Endodermal cell (in vitro differentiated cells): ENCODE results near the gene ABHD2. TPM values are rescaled to one million over a fixed set of nuclear protein-coding genes. Genes with fewer than 3 reads are reported as not detected.

Experiments used
- DNase-seq: peaks from one replicate; pipeline ENCODE4 v3.0.0-alpha.2; 2017
- H3K27ac ChIP-seq: 2 replicates; pipeline ENCODE4 v1.5.1; 2013; ENCODE audit warnings: mild to moderate bottlenecking, low read depth, low read length, moderate library complexity
- H3K27me3 ChIP-seq: 2 replicates; pipeline ENCODE4 v1.6.1; 2013; ENCODE audit warnings: mild to moderate bottlenecking, low read length, moderate library complexity; ENCODE audit not compliant: insufficient read depth, control insufficient read depth, poor library complexity, severe bottlenecking
- H3K36me3 ChIP-seq: 2 replicates; pipeline ENCODE4 v1.7.0; 2013; ENCODE audit warnings: mild to moderate bottlenecking, low read length, moderate library complexity; ENCODE audit not compliant: control insufficient read depth, insufficient read depth
- H3K4me1 ChIP-seq: one replicate; pipeline ENCODE4 v1.7.0; 2013; ENCODE audit warnings: low read length; ENCODE audit not compliant: control insufficient read depth, insufficient read depth
- H3K4me3 ChIP-seq: 2 replicates; pipeline ENCODE4 v1.5.1; 2013; ENCODE audit warnings: mild to moderate bottlenecking, low read length, moderate library complexity
- H3K9ac ChIP-seq: 2 replicates; pipeline ENCODE4 v1.6.1; 2013; ENCODE audit warnings: mild to moderate bottlenecking, low read length, moderate library complexity; ENCODE audit not compliant: poor library complexity, severe bottlenecking; ENCODE audit errors: extremely low read depth
- H3K9me3 ChIP-seq: 2 replicates; pipeline ENCODE4 v1.6.1; 2013; ENCODE audit warnings: mild to moderate bottlenecking, low read length, moderate library complexity; ENCODE audit not compliant: control insufficient read depth
- H3K27ac Mint-ChIP-seq: 2 replicates; pipeline ENCODE4 v1.8.0; 2020; ENCODE audit warnings: mixed read lengths
- H3K27me3 Mint-ChIP-seq: 2 replicates; pipeline ENCODE4 v1.8.0; 2021; ENCODE audit warnings: mild to moderate bottlenecking, mixed read lengths; ENCODE audit not compliant: insufficient read depth
- H3K36me3 Mint-ChIP-seq: 2 replicates; pipeline ENCODE4 v1.8.0; 2020; ENCODE audit warnings: low read depth, mixed read lengths
- H3K4me1 Mint-ChIP-seq: 2 replicates; pipeline ENCODE4 v1.8.0; 2020; ENCODE audit warnings: mixed read lengths
- H3K4me3 Mint-ChIP-seq: 2 replicates; pipeline ENCODE4 v1.8.0; 2020; ENCODE audit warnings: mild to moderate bottlenecking, moderate library complexity, mixed read lengths
- H3K9me3 Mint-ChIP-seq: 2 replicates; pipeline ENCODE4 v1.8.0; 2020; ENCODE audit warnings: mild to moderate bottlenecking, mixed read lengths
- WGBS, 2 experiments: methylation state at CpG; one replicate each; pipeline versions ENCODE4 v1.1.5 to v1.1.7; 2013; ENCODE audit warnings: missing lambda C conversion rate in 2 of 2, mixed read lengths in 1 of 2; ENCODE audit not compliant: insufficient coverage in 1 of 2, insufficient read length in 1 of 2; 5-methylcytosine and 5-hydroxymethylcytosine counted together
- total RNA-seq, 2 donors: library from RNA; stranded (reverse); fragmentation: NEBNext Ultra II Directional in 1 of 2; extraction: Animal tissue kit (Norgen Biotek cat#: 25700) in 1 of 2; gene quantifications; 2 replicates in 1 of 2; 3 replicates in 1 of 2; pipeline ENCODE4 v1.2.1, GENCODE V29; 2021
- TF ChIP-seq, protein P1 (sequence below): fragments of 200-600 bp; sonication (generic); conservative IDR thresholded peaks from 2 replicates; pipeline ENCODE4 v1.5.0; 2021; ENCODE audit warnings: antibody characterized with exemption, mild to moderate bottlenecking

Gene ABHD2
- total RNA-seq, 2 donors from 2014 or later, result 24.1 to 26.0 TPM

DNA sequence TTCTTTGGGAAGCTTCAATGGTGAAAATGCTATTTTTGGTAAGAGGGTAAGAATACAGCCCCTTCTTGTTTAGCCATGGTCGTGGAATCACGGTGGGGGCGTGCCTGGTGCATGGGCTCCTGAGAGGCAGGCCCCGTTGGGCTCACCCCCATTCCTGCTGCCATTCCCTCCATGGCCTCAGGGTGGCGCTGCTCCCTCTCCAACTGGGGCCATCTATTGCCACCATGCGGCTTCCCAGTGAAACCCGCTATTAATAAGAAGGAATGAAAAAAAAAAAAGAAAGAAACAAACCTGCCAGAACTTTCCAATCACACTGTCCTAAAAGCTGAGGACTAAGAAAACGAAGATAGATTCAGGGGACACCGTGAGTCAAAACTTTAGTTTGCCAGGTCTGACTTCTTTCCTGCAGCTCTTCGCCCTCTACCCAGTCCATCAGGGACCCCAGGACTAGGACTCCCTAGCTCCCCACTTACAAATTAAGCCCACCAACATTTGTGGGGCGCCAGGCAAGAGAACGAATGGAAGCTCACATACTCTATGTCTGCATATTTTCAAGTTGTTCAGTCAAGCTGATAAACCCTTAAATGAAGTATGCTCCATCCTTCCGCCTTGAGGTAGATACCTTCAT is 30.6 kb upstream of the ABHD2 start:
- no peaks in the 10 kb centered on the region for H3K27me3 Mint-ChIP-seq
- H3K4me1 Mint-ChIP-seq, result peaks cover 2% of the 10 kb centered on the region
- H3K27me3 ChIP-seq, result no peaks in the 10 kb centered on the region
- no peak overlapping the region for H3K4me3 ChIP-seq
- TF ChIP-seq, protein P1, sequence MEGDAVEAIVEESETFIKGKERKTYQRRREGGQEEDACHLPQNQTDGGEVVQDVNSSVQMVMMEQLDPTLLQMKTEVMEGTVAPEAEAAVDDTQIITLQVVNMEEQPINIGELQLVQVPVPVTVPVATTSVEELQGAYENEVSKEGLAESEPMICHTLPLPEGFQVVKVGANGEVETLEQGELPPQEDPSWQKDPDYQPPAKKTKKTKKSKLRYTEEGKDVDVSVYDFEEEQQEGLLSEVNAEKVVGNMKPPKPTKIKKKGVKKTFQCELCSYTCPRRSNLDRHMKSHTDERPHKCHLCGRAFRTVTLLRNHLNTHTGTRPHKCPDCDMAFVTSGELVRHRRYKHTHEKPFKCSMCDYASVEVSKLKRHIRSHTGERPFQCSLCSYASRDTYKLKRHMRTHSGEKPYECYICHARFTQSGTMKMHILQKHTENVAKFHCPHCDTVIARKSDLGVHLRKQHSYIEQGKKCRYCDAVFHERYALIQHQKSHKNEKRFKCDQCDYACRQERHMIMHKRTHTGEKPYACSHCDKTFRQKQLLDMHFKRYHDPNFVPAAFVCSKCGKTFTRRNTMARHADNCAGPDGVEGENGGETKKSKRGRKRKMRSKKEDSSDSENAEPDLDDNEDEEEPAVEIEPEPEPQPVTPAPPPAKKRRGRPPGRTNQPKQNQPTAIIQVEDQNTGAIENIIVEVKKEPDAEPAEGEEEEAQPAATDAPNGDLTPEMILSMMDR, result peak; percentile 100
- no peak overlapping the region for H3K9ac ChIP-seq
- no peaks in the 10 kb centered on the region for H3K9me3 ChIP-seq
- no peak overlapping the region for H3K27ac ChIP-seq
- no peaks in the 10 kb centered on the region for H3K9me3 Mint-ChIP-seq
- H3K4me3 Mint-ChIP-seq, result no peak overlapping the region
- H3K36me3 Mint-ChIP-seq, result no peaks in the 10 kb centered on the region
- H3K36me3 ChIP-seq, result no peaks in the 10 kb centered on the region
- H3K27ac Mint-ChIP-seq, result no peak overlapping the region
- WGBS, 2 experiments, result 37 to 76% methylated on average over 6 to 13 of the region's 13 CpGs
- peak; percentile 95 for DNase-seq
- no peaks in the 10 kb centered on the region for H3K4me1 ChIP-seq

DNA sequence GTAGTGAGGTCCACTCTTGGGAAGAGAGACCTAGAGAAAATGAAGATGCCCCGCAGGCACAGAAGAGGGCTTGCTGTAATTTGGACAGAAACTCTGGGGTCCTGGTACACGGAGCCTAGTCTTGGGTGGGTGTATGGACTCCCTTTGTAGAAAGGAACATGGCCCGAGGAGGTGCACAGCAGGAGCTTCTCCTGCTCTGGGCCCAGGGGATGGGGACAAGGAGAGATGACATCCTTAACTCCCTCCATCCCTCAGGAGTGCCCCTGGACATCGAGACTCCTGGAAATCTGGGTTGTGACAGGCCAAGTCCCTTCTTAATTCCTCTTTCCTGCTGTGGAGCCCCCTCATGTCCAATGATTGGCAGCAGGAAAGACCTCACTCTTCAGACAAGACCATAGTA is 29.9 kb upstream of the ABHD2 start:
- Mint-ChIP-seq H3K9me3 (no peaks in the 10 kb centered on the region), H3K4me3 (no peak overlapping the region), H3K27me3 (no peaks in the 10 kb centered on the region), H3K36me3 (no peaks in the 10 kb centered on the region), H3K27ac (no peak overlapping the region), H3K4me1 (peaks cover 2% of the 10 kb centered on the region)
- Histone ChIP-seq H3K36me3 (no peaks in the 10 kb centered on the region), H3K27ac (no peak overlapping the region), H3K9ac (no peak overlapping the region), H3K4me1 (no peaks in the 10 kb centered on the region), H3K27me3 (no peaks in the 10 kb centered on the region), H3K9me3 (no peaks in the 10 kb centered on the region), H3K4me3 (no peak overlapping the region)
- 83 to 93% methylated on average over 2 to 4 of the region's 4 CpGs for WGBS, 2 experiments
- TF ChIP-seq, protein P1, result no peak
- no peak for DNase-seq

DNA sequence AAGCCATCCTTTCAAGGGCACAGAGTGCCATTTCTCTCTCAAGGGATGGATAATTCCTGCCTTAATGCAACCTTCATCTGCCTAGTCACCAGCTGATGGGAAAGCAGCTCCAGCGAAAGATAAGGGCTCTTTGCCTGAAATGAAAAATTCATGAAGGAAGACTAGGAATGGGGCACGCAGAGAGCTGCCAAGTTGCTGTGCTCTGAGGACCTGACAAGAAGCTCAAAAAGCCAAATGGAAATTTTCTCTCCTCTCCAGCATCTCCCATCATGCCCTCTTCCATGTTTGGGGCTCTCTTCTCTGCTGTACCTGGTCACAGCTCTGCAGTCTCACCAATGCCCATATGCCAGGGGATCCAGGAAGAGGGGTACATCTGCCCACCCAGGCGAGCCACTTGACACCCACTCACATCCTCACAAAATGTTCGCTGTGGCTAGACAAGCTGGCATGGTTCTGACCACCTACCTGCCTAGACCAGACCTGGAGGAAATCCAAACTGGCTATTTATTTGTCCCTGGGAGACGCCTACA is 29.3 kb upstream of the ABHD2 start:
- H3K27ac ChIP-seq, result no peak overlapping the region
- TF ChIP-seq, protein P1, result no peak
- Mint-ChIP-seq H3K9me3 (no peaks in the 10 kb centered on the region), H3K4me1 (peaks cover 2% of the 10 kb centered on the region), H3K27ac (no peak overlapping the region), H3K4me3 (no peak overlapping the region), H3K27me3 (no peaks in the 10 kb centered on the region), H3K36me3 (no peaks in the 10 kb centered on the region)
- no peak overlapping the region for H3K9ac ChIP-seq
- H3K4me1 ChIP-seq, result no peaks in the 10 kb centered on the region
- H3K27me3 ChIP-seq, result no peaks in the 10 kb centered on the region
- DNase-seq, result no peak
- no peak overlapping the region for H3K4me3 ChIP-seq
- no peaks in the 10 kb centered on the region for H3K36me3 ChIP-seq
- WGBS, 2 experiments, result 88 to 95% methylated on average over 4 to 5 of the region's 5 CpGs
- H3K9me3 ChIP-seq, result no peaks in the 10 kb centered on the region
